ENCODE data around the gene CDPF1. TPM values are rescaled to one million over a fixed set of nuclear protein-coding genes. Genes with fewer than 3 reads are reported as not detected.

Gene CDPF1
- polyA plus RNA-seq, 3 donors: 8.3 to 8.4 (median 8.3) TPM

DNA sequence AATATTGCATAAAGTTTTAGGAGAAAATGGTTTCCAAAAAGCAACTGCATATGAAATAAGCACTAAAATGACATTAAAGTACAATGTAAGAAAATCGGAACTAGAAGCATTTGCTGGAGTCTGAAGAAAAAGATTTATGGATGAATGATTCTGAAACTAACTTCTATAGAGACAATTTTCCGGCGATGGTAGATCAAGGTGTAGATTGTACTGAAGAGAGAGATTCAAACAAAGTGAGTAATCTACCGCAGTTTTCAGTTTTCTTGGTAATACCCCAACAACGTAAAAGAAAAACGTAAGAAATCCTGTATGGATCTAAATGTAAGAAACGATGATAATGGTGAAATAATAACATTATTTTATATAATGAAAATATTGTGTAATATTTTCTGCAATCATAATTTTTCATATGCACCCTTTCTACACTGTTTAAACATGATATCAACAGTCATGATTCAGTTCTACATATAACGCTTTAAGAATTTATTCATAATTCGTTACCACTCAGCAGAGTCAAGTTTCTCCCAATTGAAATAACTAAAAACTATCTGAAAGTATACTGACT is 1.8 kb upstream of the CDPF1 start:
- intact Hi-C loops (cut with micrococcal nuclease): loop anchor here in 1 of 2 donors (5.0 kb wide), 1 partner anchor 100 kb away; the partner anchor contains the start of gene PPARA
- H3K4me1 Mint-ChIP-seq: peaks cover 26% of the 10 kb centered on the region
- peaks cover 0 to 2% (median 0%) of the 10 kb centered on the region in 7 donors for H3K9me3 Mint-ChIP-seq
- H3K4me3 Mint-ChIP-seq: no peak overlapping the region
- H3K79me2 ChIP-seq (ENCODE audit: insufficient read depth, low read length): peaks cover 4% of the 10 kb centered on the region
- H3K27ac Mint-ChIP-seq: no peak overlapping the region
- H2AFZ ChIP-seq (ENCODE audit: insufficient read depth, low read depth, low read length, poor library complexity, severe bottlenecking): no peak overlapping the region
- peaks cover 2 to 5% of the 10 kb centered on the region in 2 donors for H3K36me3 Mint-ChIP-seq
- no peaks in the 10 kb centered on the region for H3K36me3 ChIP-seq (replicated peaks in 1 of 2; ENCODE audit: control insufficient read depth in 1 of 2, insufficient read depth in 2 of 2, low read length in 2 of 2)
- H3K27me3 Mint-ChIP-seq (ENCODE audit: low read depth in 3 of 3): peaks cover 0 to 4% (median 1%) of the 10 kb centered on the region in 3 donors
- no peak overlapping the region for H3K4me3 ChIP-seq (replicated peaks in 1 of 3; ENCODE audit: low read depth in 2 of 3, low read length in 3 of 3)
- TF ChIP-seq, protein P1, sequence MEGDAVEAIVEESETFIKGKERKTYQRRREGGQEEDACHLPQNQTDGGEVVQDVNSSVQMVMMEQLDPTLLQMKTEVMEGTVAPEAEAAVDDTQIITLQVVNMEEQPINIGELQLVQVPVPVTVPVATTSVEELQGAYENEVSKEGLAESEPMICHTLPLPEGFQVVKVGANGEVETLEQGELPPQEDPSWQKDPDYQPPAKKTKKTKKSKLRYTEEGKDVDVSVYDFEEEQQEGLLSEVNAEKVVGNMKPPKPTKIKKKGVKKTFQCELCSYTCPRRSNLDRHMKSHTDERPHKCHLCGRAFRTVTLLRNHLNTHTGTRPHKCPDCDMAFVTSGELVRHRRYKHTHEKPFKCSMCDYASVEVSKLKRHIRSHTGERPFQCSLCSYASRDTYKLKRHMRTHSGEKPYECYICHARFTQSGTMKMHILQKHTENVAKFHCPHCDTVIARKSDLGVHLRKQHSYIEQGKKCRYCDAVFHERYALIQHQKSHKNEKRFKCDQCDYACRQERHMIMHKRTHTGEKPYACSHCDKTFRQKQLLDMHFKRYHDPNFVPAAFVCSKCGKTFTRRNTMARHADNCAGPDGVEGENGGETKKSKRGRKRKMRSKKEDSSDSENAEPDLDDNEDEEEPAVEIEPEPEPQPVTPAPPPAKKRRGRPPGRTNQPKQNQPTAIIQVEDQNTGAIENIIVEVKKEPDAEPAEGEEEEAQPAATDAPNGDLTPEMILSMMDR (IDR thresholded peaks at IDR 0.05): no peak
- H4K20me1 ChIP-seq (ENCODE audit: insufficient read depth, low read length): no peaks in the 10 kb centered on the region
- no peak overlapping the region for H3K4me2 ChIP-seq (replicated peaks; ENCODE audit: extremely low read depth, low read length, poor library complexity, severe bottlenecking)
- H3K4me1 ChIP-seq (ENCODE audit: control insufficient read depth in 1 of 2, insufficient read depth in 2 of 2, low read length in 2 of 2): peaks cover 14 to 19% of the 10 kb centered on the region in 2 donors
- DNase-seq: no peak
- no peak overlapping the region for H3K9ac ChIP-seq (ENCODE audit: insufficient read depth, low read length, poor library complexity, severe bottlenecking)
- no peak overlapping the region for H3K27ac ChIP-seq (ENCODE audit: low read depth in 1 of 2, low read length in 2 of 2)
- WGBS (ENCODE audit: insufficient coverage): no CpG with 5 or more reads among the region's 9 CpGs
- no peaks in the 10 kb centered on the region for H3K27me3 ChIP-seq (ENCODE audit: control insufficient read depth in 2 of 2, insufficient read depth in 2 of 2, low read length in 2 of 2)
- H3K9me3 ChIP-seq (replicated peaks in 1 of 2; ENCODE audit: control insufficient read depth in 1 of 2, insufficient read depth in 1 of 2, low read length in 2 of 2): no peaks in the 10 kb centered on the region

DNA sequence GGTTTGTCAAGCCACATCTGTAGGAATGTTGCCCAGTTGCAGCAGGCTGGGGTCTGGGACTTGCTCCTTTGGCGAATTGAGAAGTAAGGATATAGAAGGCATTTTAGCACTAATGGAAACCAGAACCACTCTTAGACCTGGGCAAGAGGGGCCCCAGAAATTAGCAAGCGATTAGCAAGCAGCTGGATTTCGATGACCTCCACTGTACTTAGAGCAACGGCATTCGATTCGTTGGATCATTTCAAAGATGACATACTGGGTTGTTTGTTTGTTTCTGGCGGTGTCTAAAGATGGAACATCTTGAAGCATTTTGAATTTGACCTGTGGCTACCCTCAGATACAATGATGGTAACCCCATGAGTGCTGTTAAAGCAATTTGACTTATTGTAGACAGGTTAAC is 1.2 kb upstream of the CDPF1 start:
- Mint-ChIP-seq H3K4me3 (peak overlapping the region; percentile 89 to 93), H3K27ac (peak overlapping the region in 2 of 7 donors; percentile 33 to 72), H3K9me3 (peaks cover 0 to 3% (median 0%) of the 10 kb centered on the region in 7 donors), H3K4me1 (peaks cover 26% of the 10 kb centered on the region), H3K27me3 (ENCODE audit: low read depth in 3 of 3) (peaks cover 0 to 4% (median 0%) of the 10 kb centered on the region in 3 donors), H3K36me3 (peaks cover 5 to 6% of the 10 kb centered on the region in 2 donors)
- TF ChIP-seq, protein P1 (IDR thresholded peaks at IDR 0.05): no peak
- no peaks in the 10 kb centered on the region for H3K27me3 ChIP-seq (ENCODE audit: control insufficient read depth in 2 of 2, insufficient read depth in 2 of 2, low read length in 2 of 2)
- no peaks in the 10 kb centered on the region for H4K20me1 ChIP-seq (ENCODE audit: insufficient read depth, low read length)
- 63% methylated on average over 2 of the region's 7 CpGs for WGBS (ENCODE audit: insufficient coverage)
- H3K4me1 ChIP-seq (ENCODE audit: control insufficient read depth in 1 of 2, insufficient read depth in 2 of 2, low read length in 2 of 2): peaks cover 14 to 19% of the 10 kb centered on the region in 2 donors
- peak overlapping the region in 2 of 3 experiments; percentile 67 to 88 for H3K4me3 ChIP-seq (replicated peaks in 1 of 3; ENCODE audit: low read depth in 2 of 3, low read length in 3 of 3)
- H3K79me2 ChIP-seq (ENCODE audit: insufficient read depth, low read length): peaks cover 4% of the 10 kb centered on the region
- no peaks in the 10 kb centered on the region for H3K36me3 ChIP-seq (replicated peaks in 1 of 2; ENCODE audit: control insufficient read depth in 1 of 2, insufficient read depth in 2 of 2, low read length in 2 of 2)
- H2AFZ ChIP-seq (ENCODE audit: insufficient read depth, low read depth, low read length, poor library complexity, severe bottlenecking): peak overlapping the region; percentile 95
- H3K27ac ChIP-seq (ENCODE audit: low read depth in 1 of 2, low read length in 2 of 2): no peak overlapping the region
- DNase-seq: no peak
- H3K4me2 ChIP-seq (replicated peaks; ENCODE audit: extremely low read depth, low read length, poor library complexity, severe bottlenecking): peak overlapping the region; percentile 91
- H3K9me3 ChIP-seq (replicated peaks in 1 of 2; ENCODE audit: control insufficient read depth in 1 of 2, insufficient read depth in 1 of 2, low read length in 2 of 2): no peaks in the 10 kb centered on the region
- intact Hi-C loops (cut with micrococcal nuclease): loop anchor here in 1 of 2 donors (5.0 kb wide), 1 partner anchor 99 kb away; the partner anchor contains the start of gene PPARA
- H3K9ac ChIP-seq (ENCODE audit: insufficient read depth, low read length, poor library complexity, severe bottlenecking): peak overlapping the region; percentile 77

Measured in CD14-positive monocyte (primary cell).